Hypothalamus (tissue), 51 donors: ENCODE data around the gene PAQR8.
"Not testable (repeated sequence)": the region's sequence is repeated elsewhere in the genome, so short reads cannot be mapped to it uniquely, and the experiment has no call there.

Experiments
- DNase-seq, 51 donors: peaks; one replicate each; lab custom pipeline; 2025; lab: John Stamatoyannopoulos, UW

PAQR8 gene

GRCh38 chr6:52375780-52376556 is 14.0 kb downstream of the PAQR8 start:
- DNase-seq, result peak in 8 of 51 donors; percentile 8 to 41 (median 13)

DNA sequence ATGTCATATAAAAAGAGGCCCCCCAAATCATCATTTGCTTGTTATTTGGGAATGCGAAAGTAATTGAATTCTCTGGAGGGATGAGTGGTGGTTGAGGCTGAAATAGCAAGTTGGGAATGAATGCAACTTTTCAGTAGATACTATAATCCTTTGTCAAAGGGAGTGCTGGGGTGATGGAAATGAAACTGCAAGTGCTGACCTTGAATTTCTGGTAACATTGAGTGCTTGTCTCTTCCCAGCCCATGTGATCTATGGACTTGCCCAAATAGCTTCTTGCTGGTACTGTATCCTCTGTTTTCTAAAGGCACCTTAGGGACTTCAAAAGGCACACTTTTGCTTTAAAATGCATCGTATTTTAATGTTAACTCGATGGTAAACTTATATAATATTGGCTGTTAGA is 14.8 kb downstream of the PAQR8 start:
- DNase-seq, result peak in 11 of 51 donors; percentile 4 to 68 (median 28)

GRCh38 chr6:52377538-52378221 is 15.7 kb downstream of the PAQR8 start:
- no peak for DNase-seq

- no peak for DNase-seq
Measured at GRCh38 chr6:52381249-52381648, 19.3 kb downstream of the PAQR8 start.

- no peak for DNase-seq
Measured at GRCh38 chr6:52384145-52384766, 22.3 kb downstream of the PAQR8 start.

GRCh38 chr6:52385074-52385473 is 23.1 kb downstream of the PAQR8 start:
- DNase-seq, result no peak

- not testable (repeated sequence) for DNase-seq
Measured at GRCh38 chr6:52388119-52388518, 26.2 kb downstream of the PAQR8 start.

GRCh38 chr6:52388790-52389189 is 26.8 kb downstream of the PAQR8 start:
- DNase-seq, result peak in 23 of 51 donors; percentile 6 to 82 (median 34)

DNA sequence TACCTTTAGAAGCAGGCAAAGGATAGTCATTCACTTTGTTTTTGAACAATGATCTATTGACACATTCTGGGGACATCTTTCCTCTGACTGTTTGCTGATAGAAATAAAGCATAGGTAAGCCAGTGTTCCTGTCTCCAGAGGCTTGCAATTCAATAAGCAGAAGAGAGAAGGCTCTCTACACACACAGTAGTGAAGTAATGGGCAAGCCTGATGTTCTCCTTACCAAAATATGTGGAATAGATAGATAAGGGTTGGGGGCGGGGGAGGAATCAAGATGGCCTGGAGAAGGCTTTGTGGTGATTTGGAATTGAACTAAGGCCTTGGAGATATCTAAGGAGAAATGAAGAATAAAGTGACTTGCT is 27.3 kb downstream of the PAQR8 start:
- no peak for DNase-seq

GRCh38 chr6:52389626-52390360 is 27.8 kb downstream of the PAQR8 start:
- peak in 8 of 51 donors; percentile 7 to 53 (median 16) for DNase-seq

- no peak for DNase-seq
Measured at GRCh38 chr6:52390361-52390727, 28.4 kb downstream of the PAQR8 start.

DNA sequence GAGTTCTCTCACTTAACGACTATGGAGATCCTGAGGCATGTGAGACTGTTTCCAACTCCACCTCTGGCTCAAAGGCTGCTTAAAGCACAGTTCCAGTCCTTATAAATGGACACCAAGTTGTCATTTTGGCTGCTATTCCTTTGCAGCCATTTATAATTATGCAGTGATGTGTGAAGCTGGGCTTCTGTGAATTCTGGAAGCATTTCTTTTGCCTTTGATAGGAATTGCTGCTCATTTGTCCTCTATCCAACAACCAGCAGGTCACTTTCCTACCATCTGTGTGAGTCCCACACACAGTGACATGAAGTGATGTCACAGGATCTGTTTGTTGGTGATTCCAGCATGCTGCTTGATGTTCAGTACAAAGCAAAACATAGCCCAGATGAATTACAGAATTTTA is 29.6 kb downstream of the PAQR8 start:
- DNase-seq, result peak in 3 of 51 donors; percentile 19 to 24 (median 23)

DNA sequence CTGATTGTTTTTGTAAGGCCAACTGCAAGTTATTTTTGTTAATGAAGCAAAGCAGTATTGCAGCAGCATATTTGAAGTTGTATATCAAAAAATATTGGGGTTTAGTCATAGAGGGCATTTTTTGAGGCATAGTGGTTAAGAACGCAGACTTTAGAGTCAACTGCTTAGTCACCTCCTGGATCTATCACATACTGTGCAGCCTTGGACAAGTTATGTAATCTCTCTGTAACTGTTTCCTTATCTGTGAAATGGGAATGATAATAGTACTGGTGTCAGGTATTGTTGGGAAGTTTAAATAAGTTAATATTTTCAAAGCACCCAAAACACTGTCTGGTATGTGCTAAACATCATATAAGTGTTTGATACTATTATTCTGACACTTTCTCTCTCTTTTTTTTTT is 31.0 kb downstream of the PAQR8 start:
- DNase-seq, result no peak

GRCh38 chr6:52393780-52394179 is 31.8 kb downstream of the PAQR8 start:
- DNase-seq, result no peak

GRCh38 chr6:52394251-52394666 is 32.3 kb downstream of the PAQR8 start:
- no peak for DNase-seq

DNA sequence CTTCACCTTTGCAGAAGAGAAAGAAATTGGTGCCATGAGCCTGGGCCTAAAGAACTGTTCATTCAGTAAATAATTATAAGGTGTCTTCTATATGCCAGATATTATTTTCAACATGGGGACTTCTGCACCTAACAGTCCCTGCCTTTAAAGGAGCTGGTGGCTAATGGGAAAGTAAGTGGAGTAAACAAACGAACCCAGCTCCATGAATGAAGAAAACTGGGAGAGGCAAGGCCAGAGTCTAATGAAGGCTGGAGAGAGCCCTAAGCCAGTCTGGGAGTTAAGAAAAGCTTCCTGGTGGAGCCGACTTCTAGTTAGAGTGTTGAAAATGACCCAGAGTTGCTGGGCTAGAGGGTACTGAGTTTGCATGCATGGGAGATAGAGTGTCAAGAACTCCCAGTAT is 34.0 kb downstream of the PAQR8 start:
- peak in 1 of 51 donors; percentile 4 for DNase-seq

GRCh38 chr6:52399511-52400312 is 37.8 kb downstream of the PAQR8 start:
- peak in 17 of 51 donors; percentile 10 to 63 (median 33) for DNase-seq

DNA sequence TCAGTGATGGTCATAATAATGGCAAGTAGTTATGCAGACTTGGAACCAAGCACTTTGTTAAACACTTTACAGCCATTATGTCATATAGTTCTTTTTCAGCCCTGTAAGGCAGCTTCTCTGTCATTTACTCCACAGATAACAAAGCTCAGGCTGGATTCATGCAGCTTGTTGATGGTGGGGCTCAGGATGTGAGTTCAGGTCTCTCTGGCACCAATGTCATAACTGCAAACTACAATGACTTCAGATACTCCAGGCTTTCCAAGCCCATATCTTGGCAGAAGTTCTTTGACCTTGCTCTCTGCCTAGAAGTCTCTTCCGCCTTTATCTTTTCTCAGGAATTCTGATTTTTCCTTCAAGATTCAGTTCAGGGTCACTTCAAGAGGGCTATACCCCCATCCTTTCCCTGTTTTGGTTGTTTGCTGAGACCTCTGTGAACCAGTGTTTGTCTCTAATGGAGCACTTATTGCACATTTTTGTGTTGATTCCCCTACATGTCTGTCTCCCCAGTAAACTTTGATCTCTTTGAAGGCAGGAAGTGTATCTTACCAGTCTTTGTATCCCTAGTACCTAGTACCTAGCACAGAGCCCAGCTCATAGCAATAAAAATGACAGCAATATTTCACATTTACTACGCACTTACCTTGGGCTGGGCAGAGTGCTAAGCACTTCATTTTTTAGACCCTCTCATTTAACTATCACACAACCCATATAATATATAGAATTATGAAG is 38.5 kb downstream of the PAQR8 start:
- no peak for DNase-seq

- no peak for DNase-seq
Measured at GRCh38 chr6:52403086-52403485, 41.1 kb downstream of the PAQR8 start.
